Suprapubic skin (tissue), 4 donors: ENCODE data around the gene CELSR1. TPM values are rescaled to one million over a fixed set of nuclear protein-coding genes. Genes with fewer than 3 reads are reported as not detected.

Experiments used
- DNase-seq, 2 donors: peaks; one replicate each; pipeline ENCODE4 v3.0.0-alpha.2; 2019; ENCODE audit warnings: low spot score in 2 of 2
- H3K27ac ChIP-seq: fragments of 200-600 bp; sonication (generic); one replicate; pipeline ENCODE4 v1.5.1; 2019
- H3K27me3 ChIP-seq: fragments of 200-600 bp; sonication (generic); one replicate; pipeline ENCODE4 v1.5.1; 2019
- H3K36me3 ChIP-seq: fragments of 200-600 bp; sonication (generic); one replicate; pipeline ENCODE4 v1.5.1; 2019
- H3K4me1 ChIP-seq: fragments of 200-600 bp; sonication (generic); one replicate; pipeline ENCODE4 v1.5.1; 2019
- H3K4me3 ChIP-seq: fragments of 200-600 bp; sonication (generic); one replicate; pipeline ENCODE4 v1.5.1; 2019; ENCODE audit warnings: mild to moderate bottlenecking
- H3K9me3 ChIP-seq: fragments of 200-600 bp; sonication (generic); one replicate; pipeline ENCODE4 v1.5.1; 2019
- EP300 ChIP-seq: sonication (generic); formaldehyde crosslinking; IDR thresholded peaks from one replicate; pipeline ENCODE4 v1.6.1; 2017; ENCODE audit warnings: antibody characterized with exemption
- POLR2A ChIP-seq, 2 donors: fragments of 450-650 bp; IDR thresholded peaks; one replicate each; pipeline ENCODE4 v1.6.1; 2017; ENCODE audit warnings: antibody characterized with exemption in 2 of 2, mild to moderate bottlenecking in 2 of 2, moderate library complexity in 2 of 2
- POLR2AphosphoS5 ChIP-seq, 3 donors: sonication (generic); formaldehyde crosslinking; IDR thresholded peaks; one replicate each; pipeline ENCODE4 v1.6.1; 2017; ENCODE audit warnings: antibody characterized with exemption in 3 of 3
- WGBS: methylation state at CpG from one replicate; pipeline ENCODE4 v1.1.5; 2018; 5-methylcytosine and 5-hydroxymethylcytosine counted together
- total RNA-seq, 4 donors: library from RNA; depleted of rRNA; stranded (reverse); fragments of >200 nt; gene quantifications; one replicate each; pipeline ENCODE4 v1.1.0, GENCODE V29; 2016
- TF ChIP-seq, protein P1 (sequence below), 2 donors: fragments of 200-600 bp in 1 of 2; fragments of 450-650 bp in 1 of 2; sonication (generic) in 1 of 2; IDR thresholded peaks; one replicate each; pipeline ENCODE4 v1.5.1; 2016 to 2019; ENCODE audit warnings: antibody characterized with exemption in 2 of 2, mild to moderate bottlenecking in 1 of 2, moderate library complexity in 1 of 2

The CELSR1 gene
- total RNA-seq, 4 donors from 2014 or later = 75.6 to 102 (median 77.5) TPM

DNA sequence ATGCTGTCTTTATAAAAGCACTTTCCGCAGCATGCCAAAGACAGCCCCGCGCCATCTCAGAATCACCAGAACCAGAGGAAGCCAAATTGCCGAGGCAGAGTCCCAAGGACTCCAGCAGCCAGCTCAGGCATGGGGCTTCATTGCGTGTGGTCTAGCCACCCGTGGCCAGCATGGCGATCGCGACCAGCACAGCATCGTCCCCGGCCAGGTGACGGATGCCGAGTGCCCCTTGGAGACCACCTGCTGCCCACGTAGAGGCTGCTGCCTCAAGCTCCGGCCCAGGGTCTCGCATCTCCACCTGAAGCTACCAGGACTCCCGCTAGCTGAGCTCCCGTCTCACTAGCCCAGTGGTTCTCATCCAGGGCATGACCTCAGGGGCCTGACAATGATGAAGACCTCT is 109.2 kb downstream of the CELSR1 start:
- H3K27me3 ChIP-seq = no peaks in the 10 kb centered on the region
- no peak overlapping the region for H3K4me3 ChIP-seq
- no peaks in the 10 kb centered on the region for H3K9me3 ChIP-seq
- H3K27ac ChIP-seq = no peak overlapping the region
- no peak for TF ChIP-seq POLR2A (IDR thresholded peaks at IDR 0.05)
- H3K36me3 ChIP-seq = peaks cover 27% of the 10 kb centered on the region
- no peaks in the 10 kb centered on the region for H3K4me1 ChIP-seq
- 94% methylated on average over 9 of the region's 18 CpGs for WGBS
- DNase-seq = no peak

DNA sequence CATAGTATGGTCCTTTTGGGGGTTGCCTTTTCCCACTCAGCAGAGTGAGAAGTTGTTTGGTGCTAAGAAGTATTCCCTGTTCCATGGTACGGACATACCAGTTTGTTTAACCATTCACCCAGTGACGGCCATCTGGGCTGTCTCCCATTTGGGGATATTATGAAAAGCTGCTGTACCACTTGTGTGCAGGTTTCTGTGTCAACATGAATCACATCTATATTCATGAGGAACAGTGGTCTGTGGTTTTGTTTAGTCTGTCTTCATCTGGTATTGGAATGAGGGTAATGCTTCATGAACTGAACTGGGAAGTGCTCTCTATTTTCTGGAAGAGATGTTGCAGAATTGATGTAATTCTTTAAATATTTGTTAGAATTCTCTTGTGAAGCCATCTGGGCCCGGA is 112.4 kb downstream of the CELSR1 start:
- Histone ChIP-seq H3K27me3 (no peaks in the 10 kb centered on the region), H3K4me3 (no peak overlapping the region), H3K27ac (no peak overlapping the region), H3K9me3 (no peaks in the 10 kb centered on the region), H3K36me3 (peaks cover 12% of the 10 kb centered on the region), H3K4me1 (no peaks in the 10 kb centered on the region)
- 59% methylated on average over 3 of the region's 3 CpGs for WGBS
- no peak for DNase-seq
- TF ChIP-seq POLR2A (IDR thresholded peaks at IDR 0.05) = no peak

DNA sequence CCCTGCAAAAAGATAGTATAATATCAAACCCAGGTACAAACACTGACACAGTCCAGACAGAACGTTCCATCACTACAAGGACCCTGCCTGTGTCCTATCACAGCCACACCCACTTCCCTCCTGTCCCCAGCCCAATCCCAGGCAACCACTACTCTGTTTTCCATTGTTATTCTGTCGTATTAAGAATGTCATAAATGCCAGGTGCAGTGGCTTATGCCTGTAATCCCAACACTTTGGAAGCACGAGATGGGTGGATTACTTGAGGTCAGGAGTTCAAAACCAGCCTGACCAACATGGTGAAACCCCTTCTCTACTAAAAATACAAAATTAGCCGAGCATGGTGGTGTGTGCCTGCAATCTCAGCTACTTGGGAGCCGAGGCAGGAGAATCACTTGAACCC is 112.9 kb downstream of the CELSR1 start:
- no peaks in the 10 kb centered on the region for H3K27me3 ChIP-seq
- peaks cover 12% of the 10 kb centered on the region for H3K36me3 ChIP-seq
- H3K9me3 ChIP-seq = no peaks in the 10 kb centered on the region
- 80% methylated on average over 5 of the region's 5 CpGs for WGBS
- no peak for DNase-seq
- H3K4me3 ChIP-seq = no peak overlapping the region
- H3K27ac ChIP-seq = no peak overlapping the region
- no peaks in the 10 kb centered on the region for H3K4me1 ChIP-seq
- TF ChIP-seq POLR2A (IDR thresholded peaks at IDR 0.05) (no peak), EP300 (no peak), POLR2AphosphoS5 (IDR thresholded peaks at IDR 0.05) (no peak)
- TF ChIP-seq, protein P1, sequence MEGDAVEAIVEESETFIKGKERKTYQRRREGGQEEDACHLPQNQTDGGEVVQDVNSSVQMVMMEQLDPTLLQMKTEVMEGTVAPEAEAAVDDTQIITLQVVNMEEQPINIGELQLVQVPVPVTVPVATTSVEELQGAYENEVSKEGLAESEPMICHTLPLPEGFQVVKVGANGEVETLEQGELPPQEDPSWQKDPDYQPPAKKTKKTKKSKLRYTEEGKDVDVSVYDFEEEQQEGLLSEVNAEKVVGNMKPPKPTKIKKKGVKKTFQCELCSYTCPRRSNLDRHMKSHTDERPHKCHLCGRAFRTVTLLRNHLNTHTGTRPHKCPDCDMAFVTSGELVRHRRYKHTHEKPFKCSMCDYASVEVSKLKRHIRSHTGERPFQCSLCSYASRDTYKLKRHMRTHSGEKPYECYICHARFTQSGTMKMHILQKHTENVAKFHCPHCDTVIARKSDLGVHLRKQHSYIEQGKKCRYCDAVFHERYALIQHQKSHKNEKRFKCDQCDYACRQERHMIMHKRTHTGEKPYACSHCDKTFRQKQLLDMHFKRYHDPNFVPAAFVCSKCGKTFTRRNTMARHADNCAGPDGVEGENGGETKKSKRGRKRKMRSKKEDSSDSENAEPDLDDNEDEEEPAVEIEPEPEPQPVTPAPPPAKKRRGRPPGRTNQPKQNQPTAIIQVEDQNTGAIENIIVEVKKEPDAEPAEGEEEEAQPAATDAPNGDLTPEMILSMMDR (IDR thresholded peaks at IDR 0.05) = no peak

DNA sequence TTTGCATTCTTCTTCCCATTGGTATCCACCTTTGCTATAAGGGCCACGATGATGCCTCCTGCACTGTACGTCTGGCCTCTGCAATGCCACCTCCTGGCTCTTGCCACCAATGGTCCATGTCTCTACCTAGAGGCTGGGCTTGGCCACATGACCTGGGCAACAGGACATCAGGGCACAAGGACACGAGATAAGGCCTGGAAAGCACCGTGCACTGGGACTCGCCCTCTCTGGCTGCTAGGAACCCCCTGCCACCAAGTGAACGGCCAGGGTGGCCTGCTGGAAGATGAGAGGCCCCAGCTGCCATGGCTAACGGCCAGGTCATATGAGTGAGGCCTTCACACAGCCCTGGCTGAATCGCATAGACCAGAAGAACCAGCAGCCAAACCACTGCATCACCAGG is 114.5 kb downstream of the CELSR1 start:
- no peaks in the 10 kb centered on the region for H3K4me1 ChIP-seq
- no peak overlapping the region for H3K4me3 ChIP-seq
- WGBS = 97% methylated on average over 2 of the region's 8 CpGs
- H3K36me3 ChIP-seq = peaks cover 9% of the 10 kb centered on the region
- H3K9me3 ChIP-seq = no peaks in the 10 kb centered on the region
- TF ChIP-seq EP300 (no peak), POLR2A (IDR thresholded peaks at IDR 0.05) (no peak), POLR2AphosphoS5 (IDR thresholded peaks at IDR 0.05) (no peak)
- TF ChIP-seq, protein P1 (IDR thresholded peaks at IDR 0.05) = no peak
- no peak for DNase-seq
- no peaks in the 10 kb centered on the region for H3K27me3 ChIP-seq
- H3K27ac ChIP-seq = no peak overlapping the region

DNA sequence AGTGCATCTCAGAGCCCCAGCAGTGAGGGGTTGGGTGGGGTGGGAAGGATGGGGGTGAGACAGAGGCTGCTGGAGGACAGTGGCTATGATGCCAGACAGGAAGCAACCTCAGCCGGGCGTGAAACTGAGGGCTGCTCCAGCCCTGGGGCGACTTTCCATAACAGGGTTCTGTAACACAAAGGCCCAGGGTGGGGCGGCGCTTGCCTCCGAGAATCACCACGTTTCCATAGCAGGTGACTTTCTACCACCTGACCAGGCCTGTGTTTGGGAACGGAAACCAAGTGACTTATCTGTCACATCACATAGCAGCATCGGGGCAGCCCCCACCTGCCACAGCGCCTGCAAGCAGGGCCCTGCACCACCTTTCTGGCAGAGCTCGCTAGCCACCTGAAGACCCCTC is 116.2 kb downstream of the CELSR1 start:
- no peak overlapping the region for H3K4me3 ChIP-seq

DNA sequence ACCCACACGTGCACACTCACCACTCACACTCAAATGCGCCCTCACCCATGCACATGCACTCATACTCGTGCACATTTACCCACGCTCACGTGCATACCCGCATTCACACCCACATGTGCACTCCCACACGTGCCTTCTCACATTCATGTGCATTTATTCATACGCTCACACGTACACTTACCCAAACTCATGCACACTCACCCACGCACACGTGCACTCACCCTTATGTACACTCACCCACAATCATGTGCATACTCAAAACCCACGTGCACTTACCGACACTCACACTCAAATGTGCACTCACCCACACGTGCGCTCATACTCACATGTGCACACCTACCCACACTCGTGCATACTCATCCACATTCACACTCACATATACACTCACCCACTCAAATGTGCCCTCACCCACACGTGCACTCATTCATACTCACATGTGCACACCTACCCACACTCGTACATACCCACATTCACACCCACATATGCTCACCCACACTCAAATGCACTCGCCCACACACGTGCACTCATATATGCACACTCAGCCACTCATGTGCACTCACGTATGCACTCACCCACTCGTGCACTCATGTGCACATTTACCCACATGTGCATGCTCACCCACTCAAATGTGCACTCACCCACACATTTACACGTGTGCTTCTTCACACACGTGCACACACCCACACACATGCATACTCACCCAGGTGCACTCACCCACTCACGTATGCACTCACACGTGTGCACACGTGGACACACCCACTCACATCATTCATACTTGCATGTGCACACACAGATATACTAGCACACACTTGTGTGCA is 117.5 kb downstream of the CELSR1 start:
- H3K4me3 ChIP-seq = no peak overlapping the region
- no peaks in the 10 kb centered on the region for H3K4me1 ChIP-seq
- TF ChIP-seq POLR2A (IDR thresholded peaks at IDR 0.05) (no peak), EP300 (no peak), POLR2AphosphoS5 (IDR thresholded peaks at IDR 0.05) (no peak)
- TF ChIP-seq, protein P1 (IDR thresholded peaks at IDR 0.05) = no peak
- no peak for DNase-seq
- peaks cover 9% of the 10 kb centered on the region for H3K36me3 ChIP-seq
- no peaks in the 10 kb centered on the region for H3K27me3 ChIP-seq
- H3K9me3 ChIP-seq = no peaks in the 10 kb centered on the region
- WGBS = 95% methylated on average over 27 of the region's 27 CpGs
- H3K27ac ChIP-seq = no peak overlapping the region

More for the DNA sequence above, 116.2 kb downstream of the CELSR1 start:
- Histone ChIP-seq H3K9me3 (no peaks in the 10 kb centered on the region), H3K36me3 (peaks cover 7% of the 10 kb centered on the region), H3K27me3 (no peaks in the 10 kb centered on the region), H3K27ac (no peak overlapping the region), H3K4me1 (no peaks in the 10 kb centered on the region)
- no peak for DNase-seq
- WGBS = 46% methylated on average over 6 of the region's 11 CpGs
- TF ChIP-seq POLR2A (IDR thresholded peaks at IDR 0.05) (no peak), EP300 (no peak), POLR2AphosphoS5 (IDR thresholded peaks at IDR 0.05) (no peak)
- TF ChIP-seq, protein P1 (IDR thresholded peaks at IDR 0.05) = no peak
